GM12878 (cell line): ENCODE results near the gene UMAD1. TPM values are rescaled to one million over a fixed set of nuclear protein-coding genes. Genes with fewer than 3 reads are reported as not detected.
A peak's percentile ranks its signal among the peaks of the same experiment; 100 is the strongest.
"Not testable (repeated sequence)": the region's sequence is repeated elsewhere in the genome, so short reads cannot be mapped to it uniquely, and the experiment has no call there.

ENCODE experiments used
- ATAC-seq: fragments of 200-7000 bp; cut with Tn5 transposase; 3 replicates; pipeline ENCODE4 v1.9.1; 2020; ENCODE audit warnings: mild to moderate bottlenecking, moderate library complexity
- BruUV-seq: library from RNA; stranded (reverse); fragments of 400-500 nt; replicated peaks from 2 replicates; lab custom pipeline; 2021; lab: Mats Ljungman, UMichigan
- CTCF ChIA-PET: fragments of 300-600 bp; sonication (Branson Sonifier 250); formaldehyde crosslinking; extraction: SDS; loops from one replicate; lab custom pipeline; 2021; ENCODE audit warnings: inconsistent platforms; lab: Yijun Ruan, JAX
- POLR2A ChIA-PET: fragments of 350-600 bp; formaldehyde crosslinking; extraction: SDS; loops from one replicate; lab custom pipeline; 2021; ENCODE audit warnings: inconsistent platforms; lab: Charles Lee
- RAD21 ChIA-PET: fragments of 300-600 bp; sonication (Branson Sonifier 250); formaldehyde crosslinking; loops from one replicate; lab custom pipeline; 2023; ENCODE audit warnings: antibody characterized with exemption; ENCODE audit not compliant: unreplicated experiment; lab: Charles Lee
- SMC1A ChIA-PET: fragments of 300-600 bp; sonication (Branson Sonifier 250); formaldehyde crosslinking; loops from one replicate; lab custom pipeline; 2023; ENCODE audit not compliant: unreplicated experiment, uncharacterized antibody; lab: Charles Lee
- DNase-seq: peaks from one replicate; pipeline ENCODE4 v3.0.0-alpha.2; 2011; ENCODE audit warnings: low read depth, low spot score
- FAIRE-seq: peaks from 3 replicates; lab custom pipeline; 2011; peaks lifted over from hg19 to GRCh38; lab: Jason Lieb, UNC
- H2AFZ ChIP-seq: 2 replicates; pipeline ENCODE4 v1.6.0; 2011; ENCODE audit warnings: low read depth, low read length, control low read depth; ENCODE audit not compliant: control insufficient read depth
- H3K27ac ChIP-seq: 2 replicates; pipeline ENCODE4 v1.5.1; 2011; ENCODE audit warnings: control low read depth; ENCODE audit not compliant: control insufficient read depth, insufficient read depth
- H3K27me3 ChIP-seq, 2 experiments: replicated peaks in 1 of 2; 2 replicates each; pipeline versions ENCODE4 v1.6.0 to v1.6.1; 2011; ENCODE audit warnings: low read length in 1 of 2; ENCODE audit not compliant: control insufficient read depth in 2 of 2, insufficient read depth in 2 of 2
- H3K36me3 ChIP-seq, 2 experiments: 2 replicates each; pipeline ENCODE4 v1.5.1; 2011; ENCODE audit warnings: low read length in 1 of 2; ENCODE audit not compliant: control insufficient read depth in 2 of 2, insufficient read depth in 2 of 2
- H3K4me1 ChIP-seq: 2 replicates; pipeline ENCODE4 v1.6.1; 2011; ENCODE audit warnings: mild to moderate bottlenecking, low read length, moderate library complexity, mixed read lengths; ENCODE audit not compliant: control insufficient read depth, insufficient read depth
- H3K4me2 ChIP-seq: 2 replicates; pipeline ENCODE4 v1.6.0; 2011; ENCODE audit warnings: control low read depth; ENCODE audit not compliant: control insufficient read depth, insufficient read depth
- H3K4me3 ChIP-seq: fragments of 200-600 bp; sonication (generic); 2 replicates; pipeline ENCODE4 v1.5.1; 2016
- H3K79me2 ChIP-seq: 2 replicates; pipeline ENCODE4 v1.6.0; 2011; ENCODE audit warnings: low read length; ENCODE audit not compliant: control insufficient read depth, insufficient read depth
- H3K9ac ChIP-seq: 2 replicates; pipeline ENCODE4 v1.8.0; 2011; ENCODE audit warnings: low read length, control low read depth, mixed read lengths; ENCODE audit not compliant: control insufficient read depth, insufficient read depth
- H3K9me3 ChIP-seq: replicated peaks from 3 replicates; pipeline ENCODE4 v1.5.1; 2011; ENCODE audit warnings: mild to moderate bottlenecking, low read length; ENCODE audit not compliant: control insufficient read depth, insufficient read depth
- H4K20me1 ChIP-seq: 2 replicates; pipeline ENCODE4 v1.6.0; 2011; ENCODE audit not compliant: control insufficient read depth, insufficient read depth
- E4F1 ChIP-seq: fragments of 450-650 bp; IDR thresholded peaks from 2 replicates; pipeline ENCODE4 v1.6.1; 2018; ENCODE audit warnings: borderline replicate concordance, mild to moderate bottlenecking; ENCODE audit not compliant: partially characterized antibody
- ESRRA ChIP-seq: IDR thresholded peaks from 2 replicates; pipeline ENCODE4 v1.6.1; 2012; ENCODE audit warnings: mild to moderate bottlenecking, low read length, improper control_type of control experiment
- NR2C1 ChIP-seq: fragments of 450-650 bp; IDR thresholded peaks from 2 replicates; pipeline ENCODE4 v1.6.1; 2017; ENCODE audit warnings: antibody characterized with exemption, mild to moderate bottlenecking, moderate library complexity
- ZNF274 ChIP-seq: IDR thresholded peaks from one replicate; pipeline ENCODE4 v1.8.0; 2011; ENCODE audit not compliant: insufficient read length, insufficient read depth
- WGBS: methylation state at CpG from one replicate; pipeline ENCODE4 v1.1.6; 2016; ENCODE audit warnings: low lambda C conversion rate; ENCODE audit not compliant: insufficient replicate concordance, insufficient coverage; ENCODE audit errors: missing lambda C conversion rate; 5-methylcytosine and 5-hydroxymethylcytosine counted together
- in situ Hi-C: fragments of 300-500 bp; cut with MboI; formaldehyde crosslinking; loops from 9 replicates; pipeline ENCODE4 v1.14.3; 2018; ENCODE audit warnings: mixed read lengths
- intact Hi-C: fragments of 100-400 bp; cut with micrococcal nuclease; formaldehyde crosslinking; loops from one replicate; pipeline ENCODE4 v1.14.2; 2022; ENCODE audit not compliant: unreplicated experiment
- polyA plus RNA-seq, 11 experiments: library from polyadenylated mRNA; depleted of rRNA in 4 of 11; unstranded in 6 of 11; stranded (reverse) in 5 of 11; fragments of >200 nt; fragmentation: Nextera tagmentation in 4 of 11; fragmentation: Illumina TruSeq in 1 of 11; extraction: Ambion mirVana in 4 of 11; extraction: Trizol in 1 of 11; gene quantifications; 1 replicate in 1 of 11; 2 replicates in 10 of 11; pipeline versions ENCODE4 v1.2.1 to v1.2.3, GENCODE V29; 2011 to 2016; ENCODE audit warnings: inconsistent platforms in 2 of 11, missing spikeins in 2 of 11, low read depth in 1 of 11
- total RNA-seq, 4 experiments: library from RNA; depleted of rRNA in 3 of 4; stranded (reverse); fragments of >200 nt in 3 of 4; fragmentation: Illumina TruSeq in 1 of 4; extraction: Trizol in 1 of 4; gene quantifications; 2 replicates each; pipeline versions ENCODE4 v1.2.1 to v1.2.3, GENCODE V29; 2013 to 2021

Gene UMAD1
- total and polyA plus RNA-seq, 10 of the 15 experiments (the other 5 are each of a cell fraction or from before 2014, with no cell fraction given), result 6.0 to 28.6 (median 9.3) TPM

GRCh38 chr7:7803715-7804178 is 163.2 kb downstream of the UMAD1 start (continued):
- TF ChIP-seq E4F1 (no peak), NR2C1 (no peak), ZNF274 (no peak), ESRRA (no peak)

GRCh38 chr7:7804822-7805221 is 164.3 kb downstream of the UMAD1 start:
- H3K27ac ChIP-seq, H3K4me3 ChIP-seq, BruUV-seq, in situ Hi-C loops, DNase-seq, H3K36me3 ChIP-seq, H4K20me1 ChIP-seq, H3K9ac ChIP-seq, H3K27me3 ChIP-seq, H2AFZ ChIP-seq, FAIRE-seq, H3K4me1 ChIP-seq, H3K79me2 ChIP-seq, H3K9me3 ChIP-seq, intact Hi-C loops: not testable (repeated sequence)
- ChIA-PET SMC1A (interaction anchor here (0.6 to 5.8 kb wide), 11 partner anchors 8 to 385 kb away, joined by 3 to 28 read pairs (median 4); no protein-coding TSS in a partner anchor), RAD21 (interaction anchor here (1.2 to 1.7 kb wide), 2 partner anchors 11 to 162 kb away, joined by 3 to 8 read pairs; no protein-coding TSS in a partner anchor), CTCF (interaction anchor here (0.9 to 1.8 kb wide), 2 partner anchors 31 to 123 kb away, joined by 4 read pairs; no protein-coding TSS in a partner anchor), POLR2A (interaction anchor here (1.0 kb wide), 1 partner anchor 15 kb away, joined by 3 read pairs; no protein-coding TSS in a partner anchor)
- ATAC-seq, result peak; percentile 68
- peak overlapping the region; percentile 51 for H3K4me2 ChIP-seq
- 51% methylated on average over 9 of the region's 9 CpGs for WGBS
